ENCODE results near the gene MACROD2.

MACROD2 gene

DNA sequence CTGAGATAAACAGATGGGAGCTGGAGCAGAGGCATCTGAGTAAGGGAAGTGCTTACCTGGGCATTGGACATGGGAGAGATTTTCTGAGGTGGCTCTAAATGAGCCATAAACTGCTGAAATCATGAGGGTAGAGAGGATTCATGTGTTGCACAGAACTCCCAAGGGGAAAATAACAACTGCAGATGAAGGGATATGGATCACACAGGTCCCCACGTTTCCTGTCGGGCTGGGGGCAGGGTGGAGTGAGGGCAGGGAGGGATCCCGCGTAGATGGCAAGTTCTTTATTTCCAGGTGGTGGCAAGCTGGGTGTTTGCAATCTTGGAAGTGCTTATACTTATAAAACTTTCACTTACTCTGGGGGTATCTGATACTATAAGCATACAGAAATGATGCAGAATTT lies 764.7 kb downstream of the MACROD2 start:
- no peak for DNase-seq (ENCODE audit: low read depth)

DNA sequence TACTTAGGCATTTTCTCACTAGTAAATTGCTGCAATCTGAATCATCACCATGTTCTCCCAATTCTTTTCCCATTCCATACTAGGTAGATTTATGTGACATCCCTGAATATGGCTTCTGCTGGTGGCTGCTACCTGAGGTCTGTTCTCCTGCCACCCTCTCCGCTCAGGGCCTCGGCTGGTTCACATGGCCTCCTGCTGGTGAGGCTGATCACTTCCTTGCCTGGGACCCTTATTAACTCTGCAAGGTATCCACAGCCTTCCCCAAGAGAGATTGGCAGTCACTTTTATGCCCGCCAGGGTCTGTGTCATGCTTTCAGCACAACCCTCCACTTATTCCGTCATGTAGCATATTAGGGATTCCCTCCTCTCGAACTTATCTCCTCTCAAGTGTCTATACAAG lies 766.6 kb downstream of the MACROD2 start:
- no peak for DNase-seq (ENCODE audit: low read depth)

DNA sequence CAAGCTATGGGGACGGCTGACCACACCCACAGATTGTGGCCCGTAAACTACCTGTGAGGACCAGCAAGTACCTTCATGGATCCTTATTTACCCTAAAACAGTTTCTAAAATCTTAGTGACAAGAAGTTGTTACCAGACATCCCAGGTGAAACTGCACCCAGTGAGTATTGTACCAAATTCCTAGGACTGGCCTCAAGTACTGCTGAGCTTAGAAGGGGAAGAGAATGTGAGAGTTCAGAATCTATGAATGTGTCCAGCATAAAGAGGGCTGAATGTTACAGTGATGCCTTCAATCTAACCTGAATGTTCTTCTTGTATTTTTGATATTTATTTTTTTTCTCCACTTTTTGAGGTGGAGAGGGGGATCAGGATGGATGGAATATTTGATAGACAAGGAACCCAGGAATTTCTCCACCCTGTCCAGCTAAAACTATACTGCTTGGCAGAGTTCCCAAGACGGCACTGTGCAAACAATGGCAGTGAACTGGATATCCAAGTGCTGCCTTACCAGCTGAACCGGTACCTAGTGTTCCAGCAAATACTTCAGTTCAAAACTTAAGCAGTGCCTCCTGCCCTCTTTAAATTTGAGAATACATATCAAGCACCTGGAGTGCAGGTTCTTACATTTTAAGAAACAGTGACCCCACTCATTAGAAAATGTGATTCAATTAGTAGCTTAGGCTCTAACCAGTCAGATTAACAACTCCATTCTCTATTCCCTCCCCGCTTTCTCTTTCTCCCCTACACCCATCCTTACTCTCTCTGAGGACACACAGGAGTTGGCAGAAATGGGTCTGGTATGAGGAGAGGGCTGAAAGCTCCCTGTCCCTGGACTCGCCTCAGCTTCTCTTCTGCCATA lies 769.4 kb downstream of the MACROD2 start:
- DNase-seq (ENCODE audit: low read depth): no peak

DNA sequence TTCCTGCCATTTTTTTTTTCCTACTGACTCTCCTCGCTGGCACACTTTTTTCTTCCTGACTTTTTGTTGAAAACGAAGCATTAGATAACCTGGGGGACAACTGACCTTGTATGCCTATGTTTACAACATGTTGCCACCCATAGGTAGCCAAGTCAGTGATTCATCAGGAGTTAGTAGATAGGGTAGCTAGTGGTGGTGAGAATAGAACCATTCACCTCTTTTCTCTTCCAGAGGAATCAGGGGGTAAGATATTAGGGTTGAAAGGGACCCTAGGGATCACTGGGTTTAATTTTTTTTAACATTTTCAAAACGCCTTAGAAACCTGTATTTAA lies 770.0 kb downstream of the MACROD2 start:
- no peak for DNase-seq (ENCODE audit: low read depth)

DNA sequence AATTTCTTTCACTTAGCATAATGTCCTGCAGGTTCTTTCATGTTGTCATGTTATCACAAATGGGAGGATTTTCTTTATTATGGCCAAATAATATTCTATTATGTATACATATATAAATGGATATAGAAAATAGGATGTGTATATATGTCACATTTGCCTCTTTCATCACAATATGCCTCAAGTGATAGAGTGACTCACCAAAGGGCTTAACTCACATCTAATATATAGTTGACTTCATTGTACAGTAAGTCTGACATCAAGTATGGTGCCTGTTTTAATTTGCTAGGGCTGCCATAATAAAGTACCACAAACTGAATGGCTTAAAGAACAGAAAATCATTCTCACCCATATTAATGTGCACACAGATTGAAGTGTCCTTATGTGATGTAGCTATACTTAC lies 778.2 kb downstream of the MACROD2 start:
- no peak for DNase-seq (ENCODE audit: low read depth)

DNA sequence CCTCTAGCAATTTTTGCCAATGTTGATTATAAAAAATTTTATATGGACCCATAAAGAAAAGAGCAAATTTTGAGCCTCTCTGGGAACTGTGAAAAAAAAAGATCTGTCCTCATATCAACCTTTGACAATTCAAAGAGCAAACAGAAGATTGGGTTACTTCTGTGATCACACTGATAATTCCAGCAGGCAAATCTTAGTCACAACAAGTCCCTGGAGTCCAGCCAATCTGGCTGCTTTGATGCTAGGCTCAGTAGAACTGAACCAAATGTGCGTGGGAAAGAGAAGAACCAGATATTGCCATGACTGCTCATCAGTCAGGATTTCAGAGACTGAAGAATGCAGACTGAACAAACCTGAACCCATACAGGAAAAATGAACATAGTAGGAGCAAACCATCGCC lies 780.5 kb downstream of the MACROD2 start:
- DNase-seq (ENCODE audit: low read depth): peak; percentile 50

DNA sequence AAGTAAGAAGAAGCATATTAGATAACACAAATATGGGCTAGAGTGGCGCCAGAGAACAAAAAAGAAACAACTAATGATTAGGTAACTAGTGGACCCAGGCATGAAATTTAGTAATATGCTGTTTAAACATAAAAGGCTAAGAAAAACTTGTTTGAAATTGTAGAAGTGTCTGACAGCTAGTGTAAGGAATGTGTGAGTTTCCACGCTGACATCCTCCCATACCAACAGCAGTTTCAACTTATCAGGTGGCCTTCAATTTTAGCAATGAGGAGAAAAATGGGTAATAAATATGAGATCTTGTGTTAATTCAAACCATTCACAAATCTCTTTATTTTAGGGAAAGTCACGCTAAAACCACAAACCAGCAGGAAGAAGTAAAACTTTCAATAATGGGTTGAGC lies 782.3 kb downstream of the MACROD2 start:
- no peak for DNase-seq (ENCODE audit: low read depth)

DNA sequence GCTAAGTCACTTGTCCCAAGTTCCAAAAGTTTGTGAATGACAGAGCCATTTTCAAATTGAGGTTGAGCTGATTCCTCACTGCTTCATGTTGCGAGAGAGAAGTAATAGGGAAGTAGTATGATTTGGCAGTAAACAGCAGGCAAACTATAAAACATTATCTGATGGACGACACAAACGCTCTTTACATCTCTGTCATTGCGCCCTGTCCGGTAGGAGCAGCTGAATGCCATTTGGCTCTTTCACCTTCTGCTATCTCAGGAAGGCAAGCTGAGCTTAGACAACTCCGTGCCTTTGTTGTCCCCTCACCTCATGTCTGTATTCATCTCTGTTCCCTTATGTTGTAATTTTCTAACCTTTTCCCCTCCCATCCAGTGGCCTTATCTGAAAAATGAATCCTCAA lies 782.8 kb downstream of the MACROD2 start:
- no peak for DNase-seq (ENCODE audit: low read depth)

DNA sequence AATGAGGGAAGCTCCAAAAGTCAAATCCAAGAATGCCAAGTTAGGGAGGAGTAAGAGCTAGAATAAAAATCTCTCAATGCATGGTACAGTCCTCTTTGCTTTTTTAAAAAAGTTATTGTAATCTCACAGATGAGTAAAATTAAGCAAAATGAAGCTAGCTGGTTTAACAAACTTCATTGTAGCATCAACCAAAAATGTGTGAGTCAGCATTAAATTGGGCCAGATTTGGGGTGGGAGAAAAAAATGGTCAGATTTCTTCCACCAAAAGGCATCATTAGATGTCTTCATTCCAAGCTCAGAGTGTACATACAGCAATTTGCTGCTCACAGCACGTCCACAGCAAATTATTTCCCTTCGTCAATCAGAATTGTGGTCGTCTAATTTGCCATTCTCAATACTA lies 783.6 kb downstream of the MACROD2 start:
- no peak for DNase-seq (ENCODE audit: low read depth)

DNA sequence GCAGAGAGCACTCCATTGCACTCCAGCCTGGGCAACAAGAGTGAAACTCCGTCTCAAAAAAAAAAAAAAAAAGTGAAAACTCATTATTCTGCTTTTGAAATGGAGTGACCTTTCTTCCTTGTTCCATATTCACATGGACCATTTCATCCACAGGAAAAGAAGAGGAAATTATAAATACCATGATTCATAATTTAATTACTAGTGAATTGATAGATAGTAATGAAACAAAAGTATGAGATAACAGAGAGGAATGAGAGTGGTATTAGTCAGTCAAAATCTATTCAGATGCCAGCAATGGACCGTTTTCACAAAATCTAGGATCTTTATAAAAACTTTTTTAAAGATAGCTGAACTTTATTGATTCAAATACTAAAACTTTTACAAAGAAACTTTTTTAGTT lies 785.2 kb downstream of the MACROD2 start:
- DNase-seq (ENCODE audit: low read depth): no peak

DNA sequence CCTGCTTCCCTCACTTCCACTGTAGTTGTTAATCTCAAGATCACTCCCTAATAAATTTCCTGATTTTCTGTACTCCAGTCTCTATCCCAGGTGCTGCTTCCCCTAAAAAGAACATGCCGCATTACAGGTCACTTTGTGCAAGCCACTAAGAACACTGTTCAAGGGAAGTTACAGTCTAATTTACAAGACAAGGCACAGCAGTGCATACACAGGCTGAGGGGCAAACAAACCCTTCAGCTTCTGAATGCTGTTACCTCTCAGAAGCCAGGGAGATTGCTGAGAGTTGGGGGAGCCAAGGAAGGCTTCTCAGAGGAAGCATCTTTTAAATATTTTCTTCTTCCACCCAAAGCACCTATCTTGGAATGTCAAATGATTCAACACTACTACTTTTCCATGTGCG lies 787.4 kb downstream of the MACROD2 start:
- no peak for DNase-seq (ENCODE audit: low read depth)

DNA sequence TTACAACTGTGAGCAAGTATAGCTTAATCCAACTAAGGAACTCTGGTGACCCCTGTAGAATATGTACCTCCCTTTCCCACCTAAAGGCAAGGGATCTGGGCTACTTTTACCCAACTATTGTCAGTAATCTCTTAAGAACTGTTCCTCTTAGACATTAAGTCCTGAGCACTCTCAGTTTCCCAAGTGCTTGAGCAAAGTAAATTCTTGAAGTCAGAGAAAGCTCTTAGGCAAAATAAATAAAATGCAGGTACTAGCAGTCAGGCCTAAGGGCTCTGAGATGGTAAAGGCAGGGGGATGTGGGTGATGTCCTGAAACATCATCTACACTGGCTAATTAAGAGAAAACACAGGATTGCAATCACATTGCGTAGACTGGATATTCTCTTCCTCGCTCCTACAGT lies 788.5 kb downstream of the MACROD2 start:
- DNase-seq (ENCODE audit: low read depth): no peak

DNA sequence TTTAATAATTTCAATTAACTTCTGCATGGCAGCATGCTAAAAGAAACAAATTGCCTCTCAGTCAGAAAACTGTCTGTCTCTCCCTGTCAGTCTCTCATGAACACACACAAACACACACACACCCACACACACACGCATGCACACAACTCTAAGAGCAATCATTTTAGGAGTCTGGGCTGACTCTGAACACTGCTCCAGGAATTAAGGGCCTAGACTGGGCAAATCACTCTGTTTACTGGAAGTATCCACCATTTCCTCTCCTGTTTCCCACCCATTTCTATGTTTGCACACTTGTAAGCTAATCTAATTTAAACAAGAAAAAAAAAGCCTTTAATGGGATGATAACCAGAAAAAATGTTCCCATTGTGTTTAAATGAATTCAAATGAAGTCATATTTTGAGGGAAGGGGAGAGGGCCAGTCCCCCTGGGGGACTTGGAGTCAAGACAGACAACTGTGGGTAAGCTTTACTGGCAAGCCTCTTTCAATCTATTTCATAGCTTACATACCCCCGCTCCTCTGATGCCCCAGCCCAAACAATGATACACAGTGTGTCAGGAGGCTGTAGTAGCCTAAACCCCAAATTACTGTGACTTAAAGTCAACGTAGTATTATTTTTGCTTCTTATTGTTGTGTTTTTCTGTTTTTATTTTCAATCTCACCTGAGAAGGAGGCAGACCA lies 789.9 kb downstream of the MACROD2 start:
- DNase-seq (ENCODE audit: low read depth): no peak

DNA sequence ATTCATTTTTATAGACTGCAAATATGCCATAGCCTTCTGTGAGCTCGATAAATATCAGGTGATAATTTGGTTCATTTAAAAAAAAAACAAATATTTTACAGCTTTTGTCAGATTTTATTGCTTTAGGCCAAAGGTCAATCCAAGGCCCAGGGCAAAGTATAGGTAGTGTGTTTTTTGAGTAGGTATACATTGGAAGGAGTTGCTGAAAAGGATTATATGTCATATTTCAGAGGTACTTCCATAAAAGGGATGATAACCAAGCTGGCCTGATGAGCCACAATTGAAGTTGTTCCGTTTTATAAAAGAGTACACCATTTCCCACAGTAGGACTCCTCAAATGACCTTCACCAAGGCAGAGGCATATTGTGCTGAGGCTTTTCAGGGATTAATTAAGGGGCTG lies 794.9 kb downstream of the MACROD2 start:
- DNase-seq (ENCODE audit: low read depth): no peak

DNA sequence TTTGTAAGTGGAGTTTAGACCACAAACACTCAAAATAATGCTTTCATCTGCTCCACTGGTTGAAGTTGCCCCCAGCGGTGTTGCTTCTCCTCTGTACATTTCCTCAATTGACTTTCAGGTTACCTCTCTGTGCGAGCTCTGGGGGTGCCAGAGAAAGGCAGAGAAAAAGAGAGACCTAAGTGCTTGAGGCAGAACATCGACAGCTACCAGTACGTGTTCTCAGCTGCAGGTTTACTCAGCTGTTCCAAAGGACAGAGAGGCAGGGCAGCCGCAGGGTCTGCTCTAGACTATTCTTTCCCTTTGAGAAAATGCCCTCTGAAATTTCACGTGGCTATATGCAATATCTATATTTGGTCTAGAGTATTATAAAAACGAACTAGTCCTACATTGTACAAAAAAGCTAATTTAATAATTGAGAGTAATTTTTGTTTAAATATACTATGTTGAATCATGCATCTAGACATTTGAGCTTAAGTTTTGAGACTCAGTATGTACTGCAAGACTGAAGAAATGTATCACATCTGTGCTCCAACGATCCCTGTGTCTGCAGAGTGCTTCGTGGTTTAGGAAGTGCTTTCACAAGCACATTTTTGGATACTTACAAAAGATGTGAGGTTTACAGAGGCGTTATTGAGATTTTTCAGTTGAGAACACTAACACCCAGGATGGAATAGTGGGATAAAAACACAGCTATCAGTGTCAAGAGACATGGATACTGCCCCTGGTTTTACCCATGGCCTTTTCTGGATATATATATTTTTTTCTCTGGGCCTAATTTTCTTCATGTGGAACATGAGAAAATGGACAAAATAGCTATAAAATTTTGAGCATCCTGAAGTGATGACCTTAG lies 795.7 kb downstream of the MACROD2 start:
- peak; percentile 20 for DNase-seq (ENCODE audit: low read depth)

DNA sequence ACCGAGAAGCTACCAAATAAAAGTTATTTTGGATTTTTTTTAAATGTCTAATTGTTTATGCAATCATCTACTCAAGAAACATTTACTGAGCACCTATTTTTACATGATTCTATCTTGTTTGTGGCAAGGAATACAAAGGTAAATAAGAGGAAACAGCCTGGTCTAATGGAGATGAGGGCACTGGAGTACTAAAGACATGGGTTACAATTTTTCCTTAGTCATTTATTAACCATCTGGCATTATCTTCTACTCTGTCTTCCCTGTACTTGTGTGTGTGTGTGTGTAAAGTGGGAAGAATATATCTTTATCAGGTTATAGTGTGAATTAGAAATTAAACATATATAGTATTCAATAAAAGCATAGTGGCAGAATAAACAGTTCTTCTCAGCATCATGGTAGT lies 797.6 kb downstream of the MACROD2 start:
- DNase-seq (ENCODE audit: low read depth): no peak

DNA sequence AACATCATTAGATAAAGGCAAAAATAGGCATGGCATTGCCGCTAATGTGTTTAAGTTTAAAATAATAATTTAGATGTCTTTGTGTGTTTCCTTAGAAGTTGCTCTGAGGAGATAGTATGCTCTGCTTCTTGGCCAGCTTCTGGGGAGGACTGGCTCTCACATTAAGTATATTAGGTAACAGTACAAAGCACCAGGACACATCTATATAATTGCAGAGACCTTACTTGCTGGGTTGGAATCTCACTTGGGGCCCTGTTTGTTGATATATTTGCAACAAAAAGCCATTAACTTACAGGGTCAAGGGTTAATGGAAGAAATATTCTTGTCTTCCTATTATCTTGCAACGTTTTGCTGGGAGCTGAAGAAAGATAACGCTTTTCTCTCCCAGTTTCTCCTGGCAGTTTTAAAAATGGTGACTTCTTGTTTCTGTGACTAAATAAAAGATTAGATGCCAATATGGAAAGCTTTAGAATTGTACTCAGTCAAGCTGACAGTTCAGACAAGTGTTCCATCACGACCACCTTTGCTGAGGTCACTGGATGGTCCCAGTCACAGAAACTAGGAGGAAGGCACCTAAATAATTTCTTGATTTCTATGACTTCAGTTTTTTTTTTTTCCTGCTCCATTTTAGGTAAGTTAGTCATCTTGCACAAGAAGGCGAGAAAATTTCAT lies 804.4 kb downstream of the MACROD2 start:
- DNase-seq (ENCODE audit: low read depth): no peak

DNA sequence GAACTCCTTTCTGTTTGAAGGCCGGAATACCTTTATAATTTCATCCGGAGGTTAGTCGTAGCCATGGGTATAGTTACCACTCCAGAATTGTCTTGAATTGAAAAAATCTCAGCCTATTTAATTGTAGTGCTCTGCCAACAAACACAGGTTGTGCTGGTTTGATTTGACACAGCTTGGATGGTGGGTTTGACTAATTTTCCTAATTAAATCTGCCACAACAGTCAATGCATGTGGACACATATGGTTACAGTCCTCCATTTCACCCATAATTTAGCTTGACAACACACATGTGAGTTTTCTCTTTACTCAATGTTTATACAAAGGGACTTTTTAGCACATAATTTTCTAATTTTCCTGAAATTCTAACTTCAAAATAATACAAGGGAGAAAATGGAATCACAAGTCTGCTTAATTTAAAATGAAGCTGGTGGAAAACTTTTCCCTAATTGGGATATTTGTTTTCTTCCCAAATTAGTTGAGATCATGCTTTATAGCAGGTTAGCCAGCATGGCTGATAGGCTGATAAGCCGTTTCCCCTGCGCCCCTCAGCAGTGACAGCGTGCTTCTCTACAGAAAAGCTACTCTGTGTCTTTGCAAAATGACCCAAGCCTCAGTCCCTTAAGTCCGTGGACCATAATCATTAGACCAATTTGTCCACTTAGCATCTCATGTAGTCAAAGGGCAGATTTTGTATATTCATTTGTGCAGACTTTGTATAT lies 805.5 kb downstream of the MACROD2 start:
- no peak for DNase-seq (ENCODE audit: low read depth)

DNA sequence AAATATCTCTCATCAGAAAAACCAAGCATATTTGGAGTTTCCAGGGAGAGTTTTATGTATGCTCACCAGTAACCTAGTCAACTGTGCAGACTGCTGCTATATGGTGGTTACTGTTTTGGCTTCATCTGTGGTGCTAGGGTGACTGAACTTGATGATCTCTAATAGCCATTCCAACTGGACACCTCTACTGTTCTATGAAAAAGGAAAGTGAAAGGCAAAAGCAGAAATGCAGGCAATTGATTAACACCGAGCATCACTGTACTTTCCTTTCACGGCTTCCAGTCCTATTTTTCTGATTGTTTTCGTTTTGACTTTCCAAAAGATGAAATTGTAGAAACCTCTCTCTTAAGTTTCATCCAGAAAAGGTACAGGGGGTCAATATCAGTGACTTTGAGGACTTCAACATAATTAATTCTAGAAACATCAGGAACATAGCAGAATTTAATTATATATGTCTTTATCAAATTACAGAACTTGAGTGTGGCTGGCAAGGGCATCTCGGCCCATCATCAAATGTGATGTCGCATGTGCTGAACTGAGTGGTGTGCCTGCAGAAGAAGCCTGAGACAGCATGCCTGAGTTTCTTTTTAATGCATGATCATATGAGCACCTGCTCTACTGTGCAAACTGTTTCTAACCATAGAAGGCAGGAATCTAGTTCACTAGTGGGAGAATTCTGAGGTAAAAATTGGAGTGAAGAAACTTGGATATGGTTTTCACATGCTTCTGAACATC lies 806.4 kb downstream of the MACROD2 start:
- DNase-seq (ENCODE audit: low read depth): no peak

DNA sequence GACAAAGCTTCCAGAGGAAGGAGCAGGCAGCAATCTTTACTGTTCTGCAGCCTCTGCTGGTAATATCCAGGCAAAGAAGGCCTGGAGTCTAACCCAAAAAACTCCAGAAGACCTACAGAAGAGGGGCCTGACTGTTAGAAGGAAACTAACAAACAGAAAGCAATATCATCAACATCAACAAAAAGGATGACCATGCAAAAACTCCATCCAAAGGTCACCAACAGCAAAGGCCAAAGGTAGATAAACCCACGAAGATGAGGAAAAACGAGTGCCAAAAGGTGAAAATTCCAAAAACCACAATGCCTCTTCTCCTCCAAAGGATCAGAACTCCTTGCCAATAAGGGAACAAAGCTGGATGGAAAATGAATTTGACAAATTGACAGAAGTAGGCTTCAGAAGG lies 811.9 kb downstream of the MACROD2 start:
- DNase-seq (ENCODE audit: low read depth): no peak

DNA sequence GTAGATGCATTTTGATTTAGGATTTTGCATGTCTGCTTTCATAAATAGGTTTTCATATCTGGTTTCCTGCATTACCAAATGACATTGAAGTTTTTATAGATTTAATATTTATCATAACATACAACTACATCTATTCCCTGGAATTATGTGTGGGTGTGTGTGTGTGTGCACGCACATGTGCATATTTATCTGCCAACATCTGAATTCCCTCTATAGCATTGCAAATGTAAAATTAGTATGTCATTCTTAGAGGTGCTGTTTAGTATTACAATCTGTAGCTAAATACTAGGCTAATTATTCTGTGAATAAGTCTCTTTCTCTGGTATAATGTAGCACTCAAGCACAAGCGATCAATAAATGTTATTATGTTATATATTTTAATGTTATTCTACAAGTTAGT lies 820.0 kb downstream of the MACROD2 start:
- DNase-seq (ENCODE audit: low read depth): no peak
